ENCODE data around the gene C22orf15. TPM values are rescaled to one million over a fixed set of nuclear protein-coding genes. Genes with fewer than 3 reads are reported as not detected.

C22orf15 gene
- polyA plus RNA-seq, 2 of the 4 experiments (the other 2 are of a cell fraction), result not detected

DNA sequence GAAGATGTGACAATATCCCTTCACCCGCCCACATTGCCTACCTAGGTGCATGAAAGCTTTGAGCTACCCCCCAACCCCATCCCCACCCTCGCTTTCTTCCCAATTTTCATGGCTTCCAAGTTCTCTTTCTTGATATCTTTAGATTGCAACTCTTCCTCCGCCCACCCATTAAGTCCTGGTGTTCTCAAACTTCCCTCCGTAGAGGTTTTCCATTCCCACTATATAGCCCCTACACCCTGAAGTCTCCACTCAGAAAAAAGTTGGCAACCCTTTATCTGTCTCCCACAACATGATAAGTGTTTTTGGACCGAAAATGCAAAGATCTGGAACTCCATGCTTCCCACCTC is 12.4 kb upstream of the C22orf15 start:
- peak overlapping the region; percentile 96 to 99 for H3K27ac ChIP-seq
- FAIRE-seq, result no peak
- TF ChIP-seq ZNF302 (CRISPR knock-in tag; IDR thresholded peaks at IDR 0.05), result no peak
- no peak for TF ChIP-seq RCOR1 (IDR thresholded peaks at IDR 0.05; ENCODE audit: low read depth, low read length)
- TF ChIP-seq BHLHE40 (IDR thresholded peaks at IDR 0.05; ENCODE audit: low read depth, low read length), result no peak
- TF ChIP-seq, protein P1, sequence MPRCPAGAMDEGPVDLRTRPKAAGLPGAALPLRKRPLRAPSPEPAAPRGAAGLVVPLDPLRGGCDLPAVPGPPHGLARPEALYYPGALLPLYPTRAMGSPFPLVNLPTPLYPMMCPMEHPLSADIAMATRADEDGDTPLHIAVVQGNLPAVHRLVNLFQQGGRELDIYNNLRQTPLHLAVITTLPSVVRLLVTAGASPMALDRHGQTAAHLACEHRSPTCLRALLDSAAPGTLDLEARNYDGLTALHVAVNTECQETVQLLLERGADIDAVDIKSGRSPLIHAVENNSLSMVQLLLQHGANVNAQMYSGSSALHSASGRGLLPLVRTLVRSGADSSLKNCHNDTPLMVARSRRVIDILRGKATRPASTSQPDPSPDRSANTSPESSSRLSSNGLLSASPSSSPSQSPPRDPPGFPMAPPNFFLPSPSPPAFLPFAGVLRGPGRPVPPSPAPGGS (IDR thresholded peaks at IDR 0.05), result no peak
- TF ChIP-seq, protein P2, sequence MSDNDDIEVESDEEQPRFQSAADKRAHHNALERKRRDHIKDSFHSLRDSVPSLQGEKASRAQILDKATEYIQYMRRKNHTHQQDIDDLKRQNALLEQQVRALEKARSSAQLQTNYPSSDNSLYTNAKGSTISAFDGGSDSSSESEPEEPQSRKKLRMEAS (IDR thresholded peaks at IDR 0.05), result no peak
- TF ChIP-seq, protein P3, sequence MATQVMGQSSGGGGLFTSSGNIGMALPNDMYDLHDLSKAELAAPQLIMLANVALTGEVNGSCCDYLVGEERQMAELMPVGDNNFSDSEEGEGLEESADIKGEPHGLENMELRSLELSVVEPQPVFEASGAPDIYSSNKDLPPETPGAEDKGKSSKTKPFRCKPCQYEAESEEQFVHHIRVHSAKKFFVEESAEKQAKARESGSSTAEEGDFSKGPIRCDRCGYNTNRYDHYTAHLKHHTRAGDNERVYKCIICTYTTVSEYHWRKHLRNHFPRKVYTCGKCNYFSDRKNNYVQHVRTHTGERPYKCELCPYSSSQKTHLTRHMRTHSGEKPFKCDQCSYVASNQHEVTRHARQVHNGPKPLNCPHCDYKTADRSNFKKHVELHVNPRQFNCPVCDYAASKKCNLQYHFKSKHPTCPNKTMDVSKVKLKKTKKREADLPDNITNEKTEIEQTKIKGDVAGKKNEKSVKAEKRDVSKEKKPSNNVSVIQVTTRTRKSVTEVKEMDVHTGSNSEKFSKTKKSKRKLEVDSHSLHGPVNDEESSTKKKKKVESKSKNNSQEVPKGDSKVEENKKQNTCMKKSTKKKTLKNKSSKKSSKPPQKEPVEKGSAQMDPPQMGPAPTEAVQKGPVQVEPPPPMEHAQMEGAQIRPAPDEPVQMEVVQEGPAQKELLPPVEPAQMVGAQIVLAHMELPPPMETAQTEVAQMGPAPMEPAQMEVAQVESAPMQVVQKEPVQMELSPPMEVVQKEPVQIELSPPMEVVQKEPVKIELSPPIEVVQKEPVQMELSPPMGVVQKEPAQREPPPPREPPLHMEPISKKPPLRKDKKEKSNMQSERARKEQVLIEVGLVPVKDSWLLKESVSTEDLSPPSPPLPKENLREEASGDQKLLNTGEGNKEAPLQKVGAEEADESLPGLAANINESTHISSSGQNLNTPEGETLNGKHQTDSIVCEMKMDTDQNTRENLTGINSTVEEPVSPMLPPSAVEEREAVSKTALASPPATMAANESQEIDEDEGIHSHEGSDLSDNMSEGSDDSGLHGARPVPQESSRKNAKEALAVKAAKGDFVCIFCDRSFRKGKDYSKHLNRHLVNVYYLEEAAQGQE (IDR thresholded peaks at IDR 0.05), result no peak
- no peak for TF ChIP-seq FOSL2 (IDR thresholded peaks at IDR 0.05)
- TF ChIP-seq FOSL2 (CRISPR knock-in tag; IDR thresholded peaks at IDR 0.05), result no peak
- no peak for ATAC-seq
- CTCF ChIA-PET, result interaction anchor here (1.6 to 2.0 kb wide), 2 partner anchors 17 to 99 kb away, joined by 7 read pairs; partner anchors contain the start of gene CHCHD10
- H3K9me3 ChIP-seq, result no peaks in the 10 kb centered on the region
- 50% methylated on average over 5 of the region's 5 CpGs for WGBS (ENCODE audit: missing lambda C conversion rate)
- peaks cover 4% of the 10 kb centered on the region; the same call in 2 of the 3 replicates for H3K4me1 ChIP-seq
- H3K4me3 ChIP-seq, result peak overlapping the region; percentile 97
- POLR2A ChIA-PET, result interaction anchor here (0.7 to 0.9 kb wide), 2 partner anchors 17 kb away, joined by 3 to 4 read pairs; partner anchors contain the start of gene CHCHD10
- H3K4me2 ChIP-seq, result peak overlapping the region; percentile 94
- DNase-seq (ENCODE audit: low read depth in 1 of 2, low spot score in 1 of 2), result no peak

DNA sequence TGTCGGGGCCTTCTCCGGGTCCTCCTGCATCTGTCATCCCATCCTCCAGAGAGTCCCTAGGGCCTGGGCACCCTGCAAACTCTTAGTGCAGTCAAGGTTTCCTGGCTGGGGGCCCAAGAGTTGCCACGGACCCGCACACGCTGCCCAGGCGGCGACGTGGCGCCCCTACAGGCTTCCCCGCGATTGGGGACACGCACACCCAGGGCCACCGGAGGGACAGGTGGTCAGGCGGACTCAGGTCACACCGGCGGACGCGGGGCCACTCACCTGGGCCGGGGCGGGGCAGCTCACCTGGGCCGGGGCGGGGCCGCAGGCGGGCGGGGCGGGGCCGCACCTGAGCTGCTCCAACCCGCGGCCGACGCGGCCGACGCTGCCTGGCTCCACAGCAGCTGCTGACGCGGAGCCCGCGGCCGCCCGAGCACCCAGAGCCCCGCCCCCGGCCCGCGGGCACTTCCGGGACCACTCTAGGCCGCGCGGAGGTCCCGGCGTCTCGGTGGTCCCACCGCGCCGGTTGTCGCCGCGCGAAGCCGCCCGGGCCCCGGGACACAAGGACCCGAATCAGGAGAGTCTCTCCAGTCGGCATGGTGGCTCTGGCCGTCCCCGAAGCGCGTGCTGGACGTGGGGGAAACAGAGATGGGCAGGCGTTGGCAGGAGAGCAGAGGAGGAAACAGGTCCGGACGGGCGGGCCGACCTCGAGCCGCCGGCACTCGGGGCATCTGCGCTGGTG is 11.9 kb upstream of the C22orf15 start, which contains the start of gene ZNF70:
Gene ZNF70, minus strand, starts transcription at position 399 of the 727 bp plus-strand sequence. CDS start 5,972 bp downstream, outside the sequence.
- peak; percentile 88 to 94 for ATAC-seq
- CTCF ChIA-PET, result interaction anchor here (0.6 to 2.0 kb wide), 2 partner anchors 17 to 75 kb away, joined by 3 to 7 read pairs; partner anchors contain the start of gene CHCHD10
- POLR2A ChIA-PET, result interaction anchor here (0.7 to 0.9 kb wide), 2 partner anchors 17 to 18 kb away, joined by 3 to 4 read pairs; partner anchors contain the start of gene CHCHD10
- H3K27ac ChIP-seq, result peak within 1 kb of the TSS; percentile 96 to 99
- peak within 1 kb of the TSS; percentile 94 for H3K4me2 ChIP-seq
- H3K4me3 ChIP-seq, result peak within 1 kb of the TSS; percentile 97
- WGBS (ENCODE audit: missing lambda C conversion rate), result 13% methylated on average over 2 of the region's 78 CpGs
- H3K4me1 ChIP-seq, result peaks cover 4% of the 10 kb centered on the region; the same call in 2 of the 3 replicates
- peak; percentile 59 to 82 for DNase-seq (ENCODE audit: low read depth in 1 of 2, low spot score in 1 of 2)
- no peaks in the 10 kb centered on the region for H3K9me3 ChIP-seq
- no peak for FAIRE-seq
- TF ChIP-seq, protein P4, sequence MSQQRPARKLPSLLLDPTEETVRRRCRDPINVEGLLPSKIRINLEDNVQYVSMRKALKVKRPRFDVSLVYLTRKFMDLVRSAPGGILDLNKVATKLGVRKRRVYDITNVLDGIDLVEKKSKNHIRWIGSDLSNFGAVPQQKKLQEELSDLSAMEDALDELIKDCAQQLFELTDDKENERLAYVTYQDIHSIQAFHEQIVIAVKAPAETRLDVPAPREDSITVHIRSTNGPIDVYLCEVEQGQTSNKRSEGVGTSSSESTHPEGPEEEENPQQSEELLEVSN (IDR thresholded peaks at IDR 0.05; ENCODE audit: borderline replicate concordance, low read depth), result no peak
- TF ChIP-seq, protein P5, sequence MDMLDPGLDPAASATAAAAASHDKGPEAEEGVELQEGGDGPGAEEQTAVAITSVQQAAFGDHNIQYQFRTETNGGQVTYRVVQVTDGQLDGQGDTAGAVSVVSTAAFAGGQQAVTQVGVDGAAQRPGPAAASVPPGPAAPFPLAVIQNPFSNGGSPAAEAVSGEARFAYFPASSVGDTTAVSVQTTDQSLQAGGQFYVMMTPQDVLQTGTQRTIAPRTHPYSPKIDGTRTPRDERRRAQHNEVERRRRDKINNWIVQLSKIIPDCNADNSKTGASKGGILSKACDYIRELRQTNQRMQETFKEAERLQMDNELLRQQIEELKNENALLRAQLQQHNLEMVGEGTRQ (IDR thresholded peaks at IDR 0.05), result no peak
- TF ChIP-seq, protein P6, sequence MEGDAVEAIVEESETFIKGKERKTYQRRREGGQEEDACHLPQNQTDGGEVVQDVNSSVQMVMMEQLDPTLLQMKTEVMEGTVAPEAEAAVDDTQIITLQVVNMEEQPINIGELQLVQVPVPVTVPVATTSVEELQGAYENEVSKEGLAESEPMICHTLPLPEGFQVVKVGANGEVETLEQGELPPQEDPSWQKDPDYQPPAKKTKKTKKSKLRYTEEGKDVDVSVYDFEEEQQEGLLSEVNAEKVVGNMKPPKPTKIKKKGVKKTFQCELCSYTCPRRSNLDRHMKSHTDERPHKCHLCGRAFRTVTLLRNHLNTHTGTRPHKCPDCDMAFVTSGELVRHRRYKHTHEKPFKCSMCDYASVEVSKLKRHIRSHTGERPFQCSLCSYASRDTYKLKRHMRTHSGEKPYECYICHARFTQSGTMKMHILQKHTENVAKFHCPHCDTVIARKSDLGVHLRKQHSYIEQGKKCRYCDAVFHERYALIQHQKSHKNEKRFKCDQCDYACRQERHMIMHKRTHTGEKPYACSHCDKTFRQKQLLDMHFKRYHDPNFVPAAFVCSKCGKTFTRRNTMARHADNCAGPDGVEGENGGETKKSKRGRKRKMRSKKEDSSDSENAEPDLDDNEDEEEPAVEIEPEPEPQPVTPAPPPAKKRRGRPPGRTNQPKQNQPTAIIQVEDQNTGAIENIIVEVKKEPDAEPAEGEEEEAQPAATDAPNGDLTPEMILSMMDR (IDR thresholded peaks at IDR 0.05), result 0 out of 3 replicates have a peak, but pooled peaks have one; percentile 10
- TF ChIP-seq RNF2 (IDR thresholded peaks at IDR 0.05; ENCODE audit: borderline replicate concordance, low read depth) (no peak), HDAC2 (IDR thresholded peaks at IDR 0.05) (no peak), CEBPB (IDR thresholded peaks at IDR 0.05) (no peak), RARB (CRISPR knock-in tag; IDR thresholded peaks at IDR 0.05) (no peak), FOSB (CRISPR knock-in tag; IDR thresholded peaks at IDR 0.05) (no peak), RAD21 (conservative IDR thresholded peaks at IDR 0.05 in 1 of 2, IDR thresholded peaks at IDR 0.05 in 1 of 2) (no peak), BHLHE40 (IDR thresholded peaks at IDR 0.05; ENCODE audit: low read depth, low read length) (no peak), SMC3 (IDR thresholded peaks at IDR 0.05) (no peak), EP300 (IDR thresholded peaks at IDR 0.05) (no peak), HOXB13 (CRISPR knock-in tag; IDR thresholded peaks at IDR 0.05; ENCODE audit: low read depth) (no peak), TFCP2L1 (CRISPR knock-in tag; IDR thresholded peaks at IDR 0.05) (no peak), NPAS2 (CRISPR knock-in tag; IDR thresholded peaks at IDR 0.05; ENCODE audit: borderline replicate concordance) (no peak), CBX8 (IDR thresholded peaks at IDR 0.05) (no peak)
- TF ChIP-seq, protein P7, sequence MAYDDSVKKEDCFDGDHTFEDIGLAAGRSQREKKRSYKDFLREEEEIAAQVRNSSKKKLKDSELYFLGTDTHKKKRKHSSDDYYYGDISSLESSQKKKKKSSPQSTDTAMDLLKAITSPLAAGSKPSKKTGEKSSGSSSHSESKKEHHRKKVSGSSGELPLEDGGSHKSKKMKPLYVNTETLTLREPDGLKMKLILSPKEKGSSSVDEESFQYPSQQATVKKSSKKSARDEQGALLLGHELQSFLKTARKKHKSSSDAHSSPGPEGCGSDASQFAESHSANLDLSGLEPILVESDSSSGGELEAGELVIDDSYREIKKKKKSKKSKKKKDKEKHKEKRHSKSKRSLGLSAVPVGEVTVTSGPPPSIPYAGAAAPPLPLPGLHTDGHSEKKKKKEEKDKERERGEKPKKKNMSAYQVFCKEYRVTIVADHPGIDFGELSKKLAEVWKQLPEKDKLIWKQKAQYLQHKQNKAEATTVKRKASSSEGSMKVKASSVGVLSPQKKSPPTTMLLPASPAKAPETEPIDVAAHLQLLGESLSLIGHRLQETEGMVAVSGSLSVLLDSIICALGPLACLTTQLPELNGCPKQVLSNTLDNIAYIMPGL (CRISPR knock-in tag; IDR thresholded peaks at IDR 0.05; ENCODE audit: borderline replicate concordance), result no peak

All from A549 (cell line).